Activated gamma-delta T cell (primary cell): ENCODE results near the gene SLC23A1.
"Not testable (repeated sequence)": the region's sequence is repeated elsewhere in the genome, so short reads cannot be mapped to it uniquely, and the experiment has no call there.

Source experiments
- DNase-seq: peaks from one replicate; lab custom pipeline; 2025; lab: John Stamatoyannopoulos, UW

SLC23A1 gene

GRCh38 chr5:139389701-139390638, 6.9 kb upstream of the SLC23A1 start, which contains the start of gene MZB1:
Gene MZB1, minus strand, starts transcription at chr5:139389913. Its CDS starts 57 bp downstream, at chr5:139389856.
- DNase-seq, result peak; percentile 32

- no peak for DNase-seq
These were observed 5.2 kb upstream of the SLC23A1 start for GRCh38 chr5:139388198-139388821.

- no peak for DNase-seq
These were observed 4.6 kb upstream of the SLC23A1 start for GRCh38 chr5:139387611-139388197.

GRCh38 chr5:139386956-139387355, 3.9 kb upstream of the SLC23A1 start:
- not testable (repeated sequence) for DNase-seq

GRCh38 chr5:139386050-139386438, 2.9 kb upstream of the SLC23A1 start:
- DNase-seq, result no peak

GRCh38 chr5:139385061-139386049, 2.3 kb upstream of the SLC23A1 start:
- no peak for DNase-seq

GRCh38 chr5:139384591-139385051, 1.5 kb upstream of the SLC23A1 start:
- DNase-seq, result no peak

GRCh38 chr5:139383993-139384590, 995 bp upstream of the SLC23A1 start:
- no peak for DNase-seq

GRCh38 chr5:139382807-139383206, 290 bp downstream of the SLC23A1 start:
- DNase-seq, result no peak

- no peak for DNase-seq
These were observed 998 bp downstream of the SLC23A1 start for GRCh38 chr5:139381837-139382761.

GRCh38 chr5:139379626-139380449, 3.3 kb downstream of the SLC23A1 start:
- no peak for DNase-seq

- no peak for DNase-seq
These were observed 4.1 kb downstream of the SLC23A1 start for GRCh38 chr5:139378941-139379361.

GRCh38 chr5:139378101-139378825, 4.8 kb downstream of the SLC23A1 start:
- no peak for DNase-seq

- no peak for DNase-seq
These were observed 5.9 kb downstream of the SLC23A1 start for GRCh38 chr5:139377226-139377625.

GRCh38 chr5:139376364-139376763, 6.7 kb downstream of the SLC23A1 start:
- no peak for DNase-seq

- no peak for DNase-seq
These were observed 8.2 kb downstream of the SLC23A1 start for GRCh38 chr5:139374909-139375308.

- DNase-seq, result no peak
These were observed 11.3 kb downstream of the SLC23A1 start for GRCh38 chr5:139371482-139372435.
